Embryonic facial prominence (tissue), 1 donor: ENCODE measurements around the gene NEUROD4.

Source experiments
- DNase-seq: peaks from one replicate; pipeline ENCODE4 v3.0.0-alpha.2; 2016; ENCODE audit errors: extremely low spot score

The NEUROD4 gene

GRCh38 chr12:55060470-55060869 lies 40.7 kb downstream of the NEUROD4 start:
- DNase-seq = no peak

- DNase-seq = no peak
These were observed 41.2 kb downstream of the NEUROD4 start for GRCh38 chr12:55061024-55061423.

- no peak for DNase-seq
These were observed 43.5 kb downstream of the NEUROD4 start for GRCh38 chr12:55063291-55063690.

GRCh38 chr12:55065535-55065934 lies 45.8 kb downstream of the NEUROD4 start:
- DNase-seq = no peak

- no peak for DNase-seq
These were observed 47.9 kb downstream of the NEUROD4 start for GRCh38 chr12:55067701-55068100.

GRCh38 chr12:55068416-55069010 lies 48.7 kb downstream of the NEUROD4 start:
- no peak for DNase-seq

- no peak for DNase-seq
These were observed 52.3 kb downstream of the NEUROD4 start for GRCh38 chr12:55072083-55072482.

- peak; percentile 47 for DNase-seq
These were observed 53.6 kb downstream of the NEUROD4 start for GRCh38 chr12:55073043-55074022.

- DNase-seq = no peak
These were observed 55.0 kb downstream of the NEUROD4 start for GRCh38 chr12:55074806-55075205.
